ENCODE measurements around the gene DUSP6.

Gene DUSP6

DNA sequence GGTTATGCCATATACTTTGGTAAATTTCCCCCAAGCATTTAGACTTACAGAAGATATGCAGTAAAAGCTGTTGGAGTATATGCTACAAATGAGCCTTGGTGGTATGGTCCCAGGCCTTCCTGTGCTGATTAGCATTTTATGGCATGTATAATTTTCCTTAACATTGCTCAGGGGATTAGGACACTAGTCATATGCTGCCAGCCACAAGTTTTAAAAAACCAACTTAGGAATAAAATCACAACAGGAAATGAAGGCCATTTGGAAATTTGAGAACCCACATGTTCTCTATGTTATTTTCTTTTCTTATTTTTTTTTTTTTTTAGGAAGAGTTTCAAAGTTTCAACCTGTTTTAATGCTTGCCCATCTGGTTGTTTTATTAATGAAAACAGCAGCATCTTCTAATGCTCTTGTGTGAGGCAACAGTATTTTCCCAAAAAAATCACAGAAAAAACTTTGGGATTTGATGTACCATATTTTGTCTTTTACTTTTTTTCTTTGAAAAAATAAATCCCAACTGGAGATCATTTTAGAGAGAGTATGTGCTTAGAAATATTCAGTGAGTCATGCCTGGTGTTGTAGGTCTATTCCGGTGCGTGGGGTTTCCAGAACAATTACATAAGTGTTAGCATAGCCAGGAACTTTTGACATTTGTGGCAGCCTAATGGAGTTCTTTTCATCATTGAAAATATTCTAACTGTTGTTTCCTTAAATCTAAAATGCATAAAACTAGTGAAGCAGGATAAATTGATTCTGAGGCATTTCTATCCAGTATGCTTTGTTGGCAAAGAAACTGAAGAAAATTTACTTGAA lies 21.7 kb upstream of the DUSP6 start:
- DNase-seq: no peak

GRCh38 chr12:89372584-89373370 lies 20.5 kb upstream of the DUSP6 start:
- no peak for DNase-seq

DNA sequence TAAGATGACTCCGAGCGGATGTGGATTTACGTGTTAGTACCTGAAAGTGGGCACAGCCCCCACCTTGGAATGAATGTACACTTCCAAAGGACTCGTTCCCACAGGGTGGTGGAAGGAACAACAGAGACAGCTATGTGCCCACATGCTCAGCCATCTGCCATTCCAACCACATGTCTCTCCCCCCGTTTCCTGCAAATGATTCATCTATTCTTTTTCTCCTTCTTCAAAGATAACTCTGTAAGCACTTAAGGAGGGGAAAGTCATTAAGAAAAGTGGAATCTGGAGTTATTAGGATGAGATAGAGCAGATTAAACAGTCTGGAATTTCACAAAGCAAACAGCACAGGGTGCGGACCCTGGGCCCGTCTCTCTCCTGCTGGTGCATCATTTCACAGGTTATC lies 18.5 kb upstream of the DUSP6 start:
- no peak for DNase-seq

DNA sequence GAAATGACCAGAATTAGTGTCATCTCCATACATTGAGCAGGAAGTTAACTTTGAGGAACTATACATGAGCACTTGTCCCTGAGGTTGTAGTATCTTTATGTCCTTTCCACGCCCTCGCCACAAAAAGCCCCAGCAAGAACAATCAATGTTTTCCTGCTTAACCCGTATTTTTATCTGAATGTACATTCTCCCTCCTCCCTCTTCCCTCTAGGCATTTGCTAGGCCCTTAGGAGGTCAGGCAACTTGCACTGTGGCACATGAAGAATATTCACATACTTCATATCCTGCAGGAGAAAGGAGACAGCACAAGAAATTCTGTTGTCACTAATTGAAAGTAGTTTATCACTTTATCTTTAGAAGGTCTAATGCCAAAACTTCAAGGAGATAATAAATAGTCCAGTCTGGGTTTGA lies 18.1 kb upstream of the DUSP6 start:
- no peak for DNase-seq

GRCh38 chr12:89369166-89369565 lies 16.9 kb upstream of the DUSP6 start:
- no peak for DNase-seq

- no peak for DNase-seq
Observed at GRCh38 chr12:89368391-89368790, 16.1 kb upstream of the DUSP6 start.

GRCh38 chr12:89366676-89367364 lies 14.5 kb upstream of the DUSP6 start:
- no peak for DNase-seq

DNA sequence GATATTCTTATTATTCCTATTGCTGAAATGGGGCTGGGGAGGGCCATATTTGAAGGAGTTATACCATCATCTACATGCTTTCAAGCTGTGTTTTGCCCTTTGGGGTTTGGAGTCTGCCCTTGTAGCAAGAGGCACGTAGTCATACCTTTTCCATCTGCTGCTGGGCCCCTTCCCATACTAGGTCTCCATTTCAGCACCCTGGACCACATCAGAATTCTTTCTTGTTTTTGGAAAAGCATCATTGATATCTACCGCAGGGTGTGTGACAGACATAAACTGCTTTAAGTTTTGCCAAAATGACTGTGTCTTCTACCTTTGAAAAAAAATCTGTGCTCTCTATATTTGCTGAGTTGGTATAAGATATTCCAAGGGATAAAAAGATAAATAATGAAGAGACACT lies 12.3 kb upstream of the DUSP6 start:
- DNase-seq: no peak

- no peak for DNase-seq
Observed at GRCh38 chr12:89364058-89364457, 11.8 kb upstream of the DUSP6 start.

DNA sequence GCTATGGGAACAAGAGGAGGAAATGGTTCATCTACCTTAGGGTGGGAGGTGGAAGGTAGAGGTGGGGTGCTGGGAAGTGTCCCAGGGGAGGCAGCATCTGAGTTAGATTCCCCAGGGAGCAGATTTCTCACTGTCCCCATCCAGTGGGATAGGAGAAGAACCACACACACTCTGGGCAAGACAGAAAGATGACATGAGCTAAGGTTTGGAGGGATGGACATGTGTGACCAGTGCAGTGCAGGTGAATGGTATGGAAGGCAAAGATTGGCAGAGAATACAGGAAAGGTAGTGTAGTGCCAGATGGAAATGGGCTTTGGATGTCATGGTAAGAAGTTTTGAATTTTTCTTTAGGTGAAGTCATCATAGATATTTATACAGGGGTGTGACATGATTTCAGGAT lies 11.3 kb upstream of the DUSP6 start:
- no peak for DNase-seq

DNA sequence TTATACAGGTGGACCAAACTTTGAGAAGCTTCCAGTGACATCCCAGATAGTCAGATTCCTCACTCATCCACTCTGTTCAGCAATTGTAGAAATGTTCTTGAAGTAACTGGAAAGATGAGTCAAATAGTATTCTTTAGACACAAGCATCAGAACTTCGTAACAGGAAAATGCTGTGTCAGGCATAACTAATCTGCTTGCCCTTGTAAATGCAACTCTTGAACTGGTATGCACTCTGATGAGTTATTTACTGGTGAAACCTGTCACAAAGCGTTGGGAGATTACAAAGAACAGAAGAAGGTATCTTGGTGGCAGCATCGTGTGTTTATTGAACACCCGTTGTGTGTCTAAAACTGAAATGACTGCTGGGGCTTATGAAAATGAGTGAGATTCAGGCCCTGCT lies 10.8 kb upstream of the DUSP6 start:
- no peak for DNase-seq

DNA sequence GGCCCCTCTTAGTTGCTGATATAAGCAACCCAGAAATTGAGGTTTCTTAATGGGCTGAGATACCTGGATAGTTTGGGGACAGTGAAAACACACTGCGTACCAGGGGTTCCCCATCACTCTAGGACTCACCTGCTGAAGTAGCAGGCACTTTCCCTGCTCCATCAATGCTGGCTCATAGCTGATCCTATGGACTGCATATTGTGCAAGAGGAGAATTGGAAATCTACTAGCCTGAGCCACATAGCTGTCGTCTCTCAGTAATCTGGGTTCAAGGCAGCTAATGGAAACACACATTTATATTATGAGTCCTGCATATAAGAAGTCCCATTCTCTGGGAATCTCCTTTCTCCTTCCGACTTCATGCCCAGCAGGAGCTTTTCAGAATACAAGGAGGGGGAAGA lies 7.3 kb upstream of the DUSP6 start:
- DNase-seq: no peak

DNA sequence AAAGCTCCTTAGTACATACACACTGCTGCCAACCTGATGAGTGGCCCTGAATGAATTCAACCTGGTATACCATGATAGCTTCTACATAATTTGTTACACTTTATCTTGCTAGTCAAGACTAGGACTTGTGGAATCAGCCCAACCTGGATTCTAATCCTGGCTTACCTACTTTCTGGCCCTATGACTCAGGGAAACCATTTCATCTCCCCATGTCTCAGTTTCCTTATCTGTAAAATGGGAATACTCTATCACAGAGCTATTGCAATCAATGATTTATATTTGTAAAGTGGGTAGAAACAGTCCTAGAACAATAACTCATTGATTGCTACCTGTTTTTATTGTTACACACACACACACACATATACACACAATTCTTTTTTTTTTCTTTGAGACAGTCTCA lies 6.5 kb upstream of the DUSP6 start:
- DNase-seq: no peak

DNA sequence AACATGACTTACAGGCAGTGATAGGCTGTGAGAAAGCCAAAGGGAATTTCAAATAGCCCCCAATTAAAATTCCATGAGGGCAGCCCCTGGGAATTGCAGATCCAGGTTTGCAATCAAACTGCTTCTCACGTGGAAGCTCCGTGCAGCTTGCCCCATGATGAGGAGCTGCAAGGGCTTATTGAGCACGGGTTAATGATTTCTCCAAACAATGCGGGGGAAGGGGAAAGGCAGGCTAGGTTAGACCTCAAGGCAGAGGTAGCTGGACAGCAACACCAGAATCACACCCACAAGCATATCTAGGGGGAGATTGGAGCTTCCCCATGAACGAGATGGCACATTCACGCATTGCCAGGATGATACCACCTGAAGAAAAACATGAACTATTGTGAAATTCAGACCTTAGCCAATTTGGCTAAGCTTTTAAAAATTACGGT lies 5.0 kb upstream of the DUSP6 start:
- DNase-seq: peak in 1 of 2 experiments; percentile 11

GRCh38 chr12:89356069-89356665 lies 3.9 kb upstream of the DUSP6 start:
- DNase-seq: no peak

DNA sequence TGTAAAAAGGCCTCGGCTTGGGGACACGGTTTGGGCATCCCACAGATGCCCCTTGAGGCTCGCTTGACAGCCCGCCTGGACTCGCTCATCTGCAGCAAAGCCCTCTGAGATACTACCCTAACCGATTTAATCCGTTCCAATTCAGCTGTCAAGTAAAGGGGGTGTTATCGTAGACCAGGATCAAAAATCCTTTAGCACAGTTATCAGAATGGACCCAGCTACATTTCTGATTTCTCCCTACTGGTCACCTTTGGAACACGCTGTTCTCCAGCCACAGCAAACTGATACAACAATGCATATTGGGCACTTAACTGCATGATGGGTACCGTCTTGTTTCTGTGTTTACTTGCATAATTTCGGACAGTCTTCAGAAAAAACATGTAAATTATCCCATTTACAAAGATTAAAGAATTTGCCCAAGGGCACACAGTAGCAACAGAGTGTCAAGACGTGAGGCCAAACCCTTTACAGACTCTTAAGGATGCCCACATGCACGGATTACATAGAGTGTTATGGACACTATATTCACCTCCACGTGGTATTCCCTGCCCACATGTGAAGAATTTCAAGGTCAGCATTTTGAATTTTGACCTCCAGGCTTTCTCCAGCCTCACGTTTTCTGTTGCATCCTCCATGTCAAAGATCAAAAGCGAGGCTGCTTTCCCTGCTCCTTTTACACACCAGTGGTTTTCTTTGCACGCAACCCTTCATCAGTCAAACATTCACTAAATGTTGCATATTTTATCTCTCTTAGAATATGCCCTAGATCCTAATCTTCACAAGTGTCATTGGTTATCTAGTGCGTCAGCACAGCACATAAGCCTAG lies 3.2 kb upstream of the DUSP6 start:
- DNase-seq: no peak

- DNase-seq: peak in 1 of 2 experiments; percentile 45
Observed at GRCh38 chr12:89354612-89355067, 2.3 kb upstream of the DUSP6 start.

DNA sequence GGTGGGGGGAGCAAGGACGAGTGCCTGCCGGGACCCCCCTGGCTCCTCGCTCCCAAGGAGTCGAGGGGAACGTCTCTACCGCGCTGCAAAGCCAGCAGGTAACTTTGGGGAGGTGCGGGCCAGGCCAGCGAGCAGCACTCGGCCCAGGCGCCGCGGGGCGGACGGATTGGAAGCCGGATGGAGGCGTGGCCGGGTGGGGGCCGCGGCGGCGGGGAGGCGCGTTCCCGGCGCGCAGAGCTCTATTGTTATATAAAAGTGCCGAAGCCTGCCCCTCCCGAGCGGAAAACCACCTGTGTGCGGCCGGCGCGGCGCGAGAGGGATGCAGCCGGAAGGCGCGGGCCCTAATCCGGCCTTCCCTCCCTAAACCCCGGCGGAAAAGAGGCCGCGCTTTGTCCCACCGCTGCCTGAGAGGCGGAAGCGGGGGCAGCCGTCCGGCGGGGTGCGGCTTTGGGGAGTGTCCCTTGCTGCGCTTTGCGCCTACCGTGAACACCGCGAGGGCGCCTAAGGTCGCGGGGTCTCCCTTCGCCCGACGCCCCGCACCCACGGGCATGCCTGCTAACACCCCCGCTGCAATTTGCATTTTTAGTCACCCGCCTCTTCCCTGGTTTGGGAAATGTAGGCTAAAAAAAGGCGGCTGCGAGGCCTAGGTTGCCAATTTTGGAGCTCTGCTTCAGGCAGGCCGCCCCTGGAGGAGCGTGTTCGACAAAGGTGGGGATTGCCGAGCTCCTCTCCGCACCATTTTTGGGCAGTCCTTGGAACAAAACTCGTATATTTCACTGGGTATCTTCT lies 1.7 kb upstream of the DUSP6 start:
- DNase-seq: peak in 1 of 2 experiments; percentile 80

DNA sequence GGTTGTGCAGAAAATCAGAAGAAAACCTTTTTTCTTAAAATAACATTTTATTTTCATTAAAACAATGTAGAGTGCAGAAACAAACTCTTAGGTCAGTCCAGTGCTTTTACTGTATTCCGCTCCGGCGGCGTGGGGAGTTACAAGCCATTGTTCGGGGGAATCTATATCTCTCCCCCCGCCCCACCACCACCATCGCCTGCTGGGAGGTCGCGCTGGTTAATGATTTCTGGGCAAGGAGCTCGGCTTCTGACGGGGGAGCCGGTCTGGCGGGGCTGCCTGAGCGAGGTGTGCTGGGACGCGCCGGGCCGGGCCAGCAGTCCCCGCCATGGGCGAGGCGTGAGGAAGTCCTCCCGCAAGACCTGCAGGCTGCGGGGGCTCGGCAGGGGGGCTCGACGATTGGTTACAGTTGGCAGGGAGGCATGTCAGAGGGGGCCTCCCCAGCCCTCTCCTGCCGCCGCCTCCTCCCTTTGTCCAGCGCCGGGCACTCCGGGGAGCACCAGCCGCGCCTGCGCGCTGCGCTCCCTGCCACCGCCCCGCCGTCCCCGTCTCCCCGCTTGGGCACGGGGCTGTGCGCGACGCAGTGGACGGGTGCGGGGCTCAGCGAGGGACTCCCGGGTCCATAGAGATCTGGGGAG lies 1.0 kb upstream of the DUSP6 start:
- peak; percentile 60 to 85 for DNase-seq

- peak in 1 of 2 experiments; percentile 71 for DNase-seq
Observed at GRCh38 chr12:89352242-89352491, 134 bp downstream of the DUSP6 start.

Data from NCI-H526 (cell line).